ENCODE measurements around the gene RNFT2.

The RNFT2 gene

DNA sequence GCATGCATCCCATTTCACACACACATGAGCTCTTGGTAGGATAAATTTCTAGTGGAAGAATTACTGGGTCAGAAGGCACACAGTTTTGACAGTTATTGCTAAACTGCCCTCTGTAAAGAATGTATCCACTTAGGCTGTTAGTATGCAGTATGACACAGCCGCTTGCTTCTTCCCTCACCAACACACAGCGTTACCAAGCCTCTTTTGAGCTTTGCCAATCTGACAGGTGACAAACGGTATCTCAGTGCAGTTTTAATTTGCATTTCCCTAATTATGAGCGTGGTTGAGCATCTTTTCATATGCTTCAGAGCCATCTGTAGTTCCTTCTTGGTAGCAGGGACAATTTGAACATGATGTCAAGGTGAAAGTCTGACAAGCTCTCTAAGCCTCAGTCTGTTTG is 100.2 kb downstream of the RNFT2 start:
- DNase-seq, result no peak

DNA sequence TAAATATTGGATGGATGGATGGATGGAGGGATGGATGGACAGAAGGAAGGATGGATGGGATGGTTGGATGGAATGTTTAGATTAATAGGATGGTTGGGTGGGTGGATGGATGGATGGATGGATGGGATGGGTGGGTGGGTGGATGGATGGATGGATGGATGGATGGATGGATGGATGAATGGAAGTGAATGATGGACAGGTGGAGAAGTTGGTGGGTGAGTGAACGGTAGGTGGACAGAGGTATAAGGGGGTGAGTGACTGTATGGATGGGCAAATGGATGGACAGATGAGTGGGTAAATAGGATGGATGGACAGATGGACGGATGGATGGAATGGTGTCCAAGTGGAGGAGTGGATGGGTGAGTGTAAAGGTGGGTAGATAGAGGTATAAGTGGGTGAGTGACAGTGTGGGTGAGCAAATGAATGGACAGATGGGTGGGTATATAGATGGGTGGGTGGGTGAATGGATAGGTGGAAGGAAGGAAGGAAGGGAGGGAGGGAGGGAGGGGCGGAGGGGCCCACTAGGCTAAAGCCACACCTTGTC is 101.2 kb downstream of the RNFT2 start:
- no peak for DNase-seq

DNA sequence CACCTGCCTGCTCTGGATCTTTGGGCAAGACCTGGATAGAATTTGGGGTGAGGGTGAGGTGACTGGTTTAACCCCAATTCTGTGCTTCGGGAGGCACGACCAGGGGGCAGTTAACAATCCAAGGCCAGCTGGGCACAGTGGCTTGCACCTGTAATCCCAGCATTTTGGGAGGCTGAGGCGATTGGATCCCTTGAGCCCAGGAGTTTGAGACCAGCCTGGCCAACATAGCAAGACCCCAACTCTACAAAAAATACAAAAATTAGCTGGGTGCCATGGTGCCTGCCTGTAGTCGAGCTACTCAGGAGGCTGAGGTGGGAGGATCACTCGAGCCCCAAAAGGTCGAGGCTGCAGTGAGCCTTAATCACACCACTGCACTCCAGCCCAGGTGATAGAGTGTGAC is 105.0 kb downstream of the RNFT2 start:
- no peak for DNase-seq

DNA sequence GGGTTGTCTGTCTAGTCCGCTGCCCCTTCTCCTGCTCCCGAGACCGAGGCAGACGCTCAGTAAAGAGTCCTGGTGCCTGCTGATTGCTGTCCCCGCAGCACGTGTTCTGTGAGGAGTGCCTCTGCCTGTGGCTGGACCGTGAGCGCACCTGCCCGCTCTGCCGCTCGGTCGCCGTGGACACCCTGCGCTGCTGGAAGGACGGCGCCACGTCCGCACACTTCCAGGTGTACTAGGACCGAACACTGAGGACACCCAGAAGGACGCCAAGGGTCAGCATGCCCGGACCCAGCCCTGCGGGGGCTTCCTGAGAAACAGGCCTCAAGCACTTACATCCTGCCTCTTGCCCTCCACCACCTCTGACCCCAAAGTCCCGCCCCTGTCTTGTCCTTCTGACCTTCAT is 111.1 kb downstream of the RNFT2 start:
- DNase-seq, result no peak

DNA sequence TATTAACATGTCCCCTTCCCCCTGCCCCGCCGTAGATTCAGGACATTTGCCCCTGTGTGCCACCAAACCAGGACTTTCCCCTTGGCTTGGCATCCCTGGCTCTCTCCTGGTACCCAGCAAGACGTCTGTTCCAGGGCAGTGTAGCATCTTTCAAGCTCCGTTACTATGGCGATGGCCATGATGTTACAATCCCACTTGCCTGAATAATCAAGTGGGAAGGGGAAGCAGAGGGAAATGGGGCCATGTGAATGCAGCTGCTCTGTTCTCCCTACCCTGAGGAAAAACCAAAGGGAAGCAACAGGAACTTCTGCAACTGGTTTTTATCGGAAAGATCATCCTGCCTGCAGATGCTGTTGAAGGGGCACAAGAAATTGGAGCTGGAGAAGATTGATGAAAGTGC is 114.2 kb downstream of the RNFT2 start:
- DNase-seq, result no peak

DNA sequence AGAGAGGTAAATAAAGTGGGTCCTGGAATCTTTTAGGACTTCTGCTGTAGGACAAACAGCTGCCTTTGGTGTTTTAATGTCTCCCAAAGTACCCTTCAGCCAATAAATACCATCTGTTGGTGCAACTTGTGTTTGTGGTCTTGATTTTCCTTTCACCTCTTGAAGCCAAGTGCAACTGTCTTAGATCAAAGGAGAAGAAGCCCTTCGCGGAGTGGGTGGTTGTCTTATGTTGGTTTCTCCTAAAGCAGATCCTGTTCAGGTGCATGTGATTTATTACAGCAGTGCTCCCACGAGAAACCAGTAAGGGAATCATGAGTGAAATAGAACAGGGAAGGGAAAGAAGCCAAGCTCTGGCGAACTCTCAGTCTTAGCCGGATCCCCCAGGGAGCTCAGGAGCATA is 115.4 kb downstream of the RNFT2 start:
- DNase-seq, result no peak

DNA sequence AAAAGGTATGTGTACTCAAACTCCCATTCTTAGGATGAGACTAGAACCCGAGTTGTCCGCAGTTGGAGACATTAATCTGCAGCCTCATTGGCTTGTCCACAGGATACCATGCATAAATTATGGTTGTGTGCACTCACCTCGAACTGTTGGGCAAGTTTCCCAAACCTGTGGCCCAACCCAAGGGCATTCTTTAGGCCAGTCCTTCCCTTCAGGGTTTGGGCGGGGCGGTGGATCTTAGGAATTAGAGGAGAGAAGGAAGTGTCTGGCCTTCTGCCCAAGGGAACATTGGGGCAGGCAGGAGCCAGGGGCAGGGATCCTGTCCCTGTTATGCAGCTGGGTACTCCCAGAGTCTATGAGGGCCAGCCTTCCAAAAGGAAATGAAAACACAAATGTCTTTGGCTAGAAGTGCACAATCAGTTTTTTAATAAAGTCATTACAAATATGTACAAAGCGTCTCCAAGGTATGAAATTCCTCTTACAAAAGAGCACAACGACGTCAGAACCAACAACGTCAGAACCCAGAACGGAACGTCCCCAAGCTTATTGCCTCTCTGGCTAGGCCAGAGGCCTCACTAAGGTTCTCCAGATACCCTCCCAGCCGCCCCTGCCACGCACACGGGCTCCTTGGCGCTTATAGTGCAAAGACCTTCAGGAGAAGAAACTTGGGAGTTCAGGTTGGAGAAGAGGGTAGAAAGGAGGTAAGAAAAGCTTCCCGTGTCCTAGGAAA is 117.8 kb downstream of the RNFT2 start:
- no peak for DNase-seq

DNA sequence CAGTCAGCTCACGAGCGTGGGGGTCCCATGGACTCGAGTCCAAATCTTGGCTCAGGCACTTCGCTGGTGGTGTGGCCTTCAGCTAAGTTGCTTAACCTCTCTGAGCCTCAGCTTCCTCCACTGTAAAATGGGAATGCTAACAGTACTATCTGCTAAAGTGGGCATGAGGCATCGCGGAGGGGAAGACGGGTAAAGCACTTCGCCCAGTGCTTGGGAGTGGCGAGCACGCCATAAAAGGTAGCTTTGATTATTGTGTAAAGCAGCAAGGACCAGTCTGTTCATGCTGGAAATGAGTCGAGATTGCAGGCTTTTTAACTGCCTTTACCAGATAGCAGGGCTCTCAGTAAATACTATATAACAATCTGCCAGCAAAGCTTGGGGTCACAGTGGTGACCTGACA is 118.6 kb downstream of the RNFT2 start:
- DNase-seq, result no peak

DNA sequence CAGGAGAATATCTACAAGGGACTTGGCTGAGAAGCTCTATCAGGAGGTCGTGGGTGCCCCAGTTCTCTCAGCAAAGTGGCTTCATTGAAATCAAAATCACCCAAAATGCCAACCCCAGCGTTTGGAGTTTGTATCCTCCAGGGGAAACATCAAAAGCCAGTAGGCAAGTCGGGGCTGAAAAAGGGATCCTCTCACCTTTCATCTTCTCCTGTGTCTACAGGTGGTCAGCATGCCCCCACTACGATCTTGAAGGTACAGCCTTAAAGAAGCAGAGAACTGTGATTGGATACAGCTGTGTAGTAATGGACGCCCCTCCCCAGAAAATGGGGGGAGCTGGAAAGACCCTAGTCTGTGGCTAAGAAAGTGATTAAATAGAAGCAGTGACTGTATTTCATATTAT is 121.0 kb downstream of the RNFT2 start:
- no peak for DNase-seq

DNA sequence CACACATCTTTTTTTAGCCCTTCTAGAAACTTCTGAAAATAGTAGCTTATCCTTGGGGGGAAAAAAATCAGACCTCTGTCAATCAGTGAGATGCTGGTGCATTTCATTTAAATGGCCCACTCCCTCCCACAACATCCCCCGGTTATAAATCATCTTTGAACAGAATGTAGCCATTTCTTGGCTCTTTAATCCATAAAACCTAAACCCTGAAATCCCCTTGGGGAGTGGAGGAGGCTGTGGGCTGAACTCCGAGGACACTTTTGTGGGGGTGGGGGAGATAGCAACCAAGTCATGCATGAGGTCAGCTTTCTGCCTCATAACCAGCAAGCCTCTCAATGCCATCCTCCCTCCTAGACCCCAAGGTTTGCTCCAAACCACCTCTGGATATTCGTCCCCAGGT is 122.1 kb downstream of the RNFT2 start:
- no peak for DNase-seq

DNA sequence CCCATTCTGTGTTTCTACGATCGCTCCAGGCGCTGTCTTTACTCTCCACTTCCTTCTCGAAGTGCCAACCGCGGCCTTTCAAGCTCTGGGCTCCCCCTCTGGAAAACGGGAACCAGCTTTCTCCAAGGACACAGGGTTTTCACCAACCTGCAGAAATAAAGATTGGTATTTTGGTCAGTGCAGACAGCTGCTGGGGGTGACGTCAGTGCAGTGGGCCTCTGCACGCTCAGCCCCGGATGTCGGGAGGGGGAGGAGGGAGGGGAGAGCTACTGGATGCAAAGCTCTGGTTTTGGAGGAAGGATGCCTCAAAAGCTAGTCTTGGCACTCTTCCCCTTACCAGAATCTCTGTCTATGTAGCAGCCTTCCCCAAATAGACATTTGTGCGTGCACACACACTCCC is 123.2 kb downstream of the RNFT2 start:
- DNase-seq, result peak; percentile 47

DNA sequence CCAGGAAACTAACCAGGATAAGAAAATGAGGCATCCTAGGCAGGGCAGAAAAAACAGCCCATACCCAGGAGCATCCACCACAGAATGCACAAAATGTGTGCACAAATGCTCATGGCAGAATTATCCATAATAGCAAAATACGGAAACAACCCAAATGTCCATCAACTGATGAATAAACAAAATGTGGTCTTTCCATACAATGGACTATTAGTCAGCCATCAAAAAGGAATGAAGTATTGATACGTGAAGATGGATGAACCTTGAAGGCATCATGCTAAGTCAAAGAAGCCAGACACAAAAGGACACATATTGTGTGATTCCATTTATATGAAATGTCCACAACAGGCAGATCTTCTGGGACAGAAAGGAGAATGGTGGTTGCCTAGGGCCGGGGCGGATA is 124.1 kb downstream of the RNFT2 start:
- DNase-seq, result no peak

DNA sequence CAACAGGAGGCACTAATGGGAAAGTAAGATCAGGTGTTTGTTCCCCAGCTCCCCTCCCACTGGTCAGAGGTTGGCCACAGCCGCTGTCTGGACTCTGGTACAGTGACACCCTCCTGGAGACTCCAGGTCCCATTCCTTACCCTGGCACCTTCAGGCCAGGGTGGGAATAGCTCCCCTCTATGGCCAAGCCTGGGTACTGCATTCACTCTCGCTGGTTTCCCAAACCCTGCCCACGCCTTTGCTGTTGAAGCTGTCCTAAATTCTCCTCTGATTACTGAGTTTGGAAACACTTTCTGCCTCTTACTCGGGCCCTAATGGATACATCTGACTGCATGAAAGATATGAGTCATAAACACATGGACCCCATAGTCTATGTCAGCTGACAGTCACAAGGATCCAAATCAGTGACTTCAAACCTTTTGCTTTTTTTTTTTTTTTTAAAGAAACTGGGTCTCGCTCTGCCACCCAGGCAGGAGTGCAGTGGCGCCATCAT is 125.2 kb downstream of the RNFT2 start:
- DNase-seq, result no peak

DNA sequence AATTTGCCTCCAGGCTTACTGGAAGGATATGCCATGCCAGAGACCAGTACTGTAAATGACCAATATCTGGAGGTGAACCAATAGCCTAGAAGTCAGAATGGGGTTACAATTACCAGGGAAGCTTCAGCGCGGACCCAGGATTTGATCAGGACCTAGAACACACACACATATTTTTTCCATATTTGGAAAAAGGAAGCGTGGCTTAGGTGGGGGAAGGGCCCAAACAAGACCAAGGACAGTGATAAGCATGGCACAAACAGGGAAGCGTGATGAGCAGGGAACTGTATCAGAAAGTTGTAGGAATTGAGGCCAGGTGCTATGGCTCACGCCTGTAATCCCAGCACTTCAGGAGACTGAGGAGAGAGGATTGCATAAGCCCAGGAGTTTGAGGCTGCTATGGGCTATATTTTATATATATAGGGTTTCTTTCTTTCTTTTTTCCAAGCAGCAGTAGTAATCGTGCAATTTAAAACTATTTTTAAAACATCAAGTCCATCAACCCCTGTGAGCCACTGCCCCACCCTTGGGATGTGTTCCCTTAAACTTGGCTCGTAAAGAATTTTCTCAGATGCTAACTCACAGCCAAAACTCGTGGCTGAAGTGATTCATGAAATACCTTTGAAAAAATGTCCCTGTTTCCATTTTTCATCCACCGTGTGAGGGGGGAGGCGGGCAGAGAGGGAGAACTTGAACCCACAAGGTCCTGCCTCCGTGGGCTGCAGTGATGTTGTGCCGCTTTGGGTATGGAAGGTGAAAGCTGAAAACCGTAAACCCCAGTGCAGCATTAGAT is 126.5 kb downstream of the RNFT2 start:
- no peak for DNase-seq

DNA sequence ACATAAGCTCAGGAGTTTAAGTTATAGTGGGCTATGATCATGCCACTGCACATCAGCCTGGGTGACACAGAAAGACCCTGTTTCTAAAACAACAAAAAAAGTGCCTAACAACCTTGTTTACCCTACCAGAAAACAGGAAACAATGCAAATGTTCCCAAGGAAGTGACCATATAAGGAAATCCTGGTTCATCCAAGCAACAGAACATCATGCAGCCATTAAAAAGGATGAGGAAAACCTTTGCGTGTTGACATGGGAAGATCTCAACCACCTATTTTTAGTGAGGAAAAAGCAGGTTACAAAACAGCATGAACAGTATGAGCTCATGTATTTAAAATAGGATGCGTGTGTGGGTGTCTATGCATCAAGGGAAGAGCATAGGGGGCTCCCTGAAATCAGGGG is 129.4 kb downstream of the RNFT2 start:
- no peak for DNase-seq

DNA sequence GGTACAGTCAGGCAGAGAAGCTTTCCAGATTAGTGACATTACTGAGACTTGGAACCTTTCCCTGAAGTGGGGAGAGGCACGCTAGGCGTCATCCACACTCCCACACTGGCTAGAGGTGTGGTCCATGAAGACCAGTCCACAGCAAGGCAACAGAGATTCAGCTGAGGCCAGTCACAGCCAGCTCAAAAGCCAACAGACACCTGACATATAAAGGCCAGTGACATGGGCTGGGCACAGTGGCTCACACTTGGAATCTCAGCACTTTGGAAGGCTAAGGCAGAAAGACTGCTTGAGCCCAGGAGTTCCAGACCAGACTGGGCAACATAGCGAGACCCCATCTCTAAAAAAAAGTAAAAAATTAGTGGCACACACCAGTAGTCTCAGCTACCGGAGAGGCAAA is 132.2 kb downstream of the RNFT2 start:
- DNase-seq, result no peak

DNA sequence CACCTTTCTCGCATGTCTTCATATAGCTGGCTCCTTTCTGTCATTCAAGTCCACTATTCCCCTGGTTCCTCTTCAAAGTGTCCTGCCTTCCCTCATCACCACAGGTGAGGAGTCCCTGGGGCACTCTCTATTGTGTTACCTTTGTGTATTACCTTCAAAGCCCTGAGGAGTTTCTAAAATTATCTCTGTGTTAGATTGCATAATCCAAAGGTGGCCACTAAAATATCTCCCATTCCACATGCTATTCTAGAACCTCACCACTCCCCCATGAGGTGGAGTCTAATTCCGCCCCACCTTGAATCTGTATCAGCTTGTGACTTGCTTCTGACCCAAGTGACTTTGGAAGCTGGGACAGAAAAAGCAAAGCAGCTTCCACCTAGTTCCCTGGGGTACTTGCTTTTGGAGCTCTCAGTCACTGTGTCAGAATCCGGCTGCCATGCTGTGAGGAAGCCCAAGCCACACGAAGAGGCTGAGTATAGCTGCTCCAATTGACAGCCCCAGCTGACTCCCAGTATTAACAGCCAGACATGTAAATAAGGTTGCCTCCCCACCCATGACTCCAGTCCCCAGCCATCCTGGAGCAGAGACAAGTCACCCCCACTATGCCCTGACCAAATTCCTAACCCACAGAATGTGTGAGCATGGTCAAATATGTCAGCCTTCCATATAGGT is 136.3 kb downstream of the RNFT2 start:
- no peak for DNase-seq

DNA sequence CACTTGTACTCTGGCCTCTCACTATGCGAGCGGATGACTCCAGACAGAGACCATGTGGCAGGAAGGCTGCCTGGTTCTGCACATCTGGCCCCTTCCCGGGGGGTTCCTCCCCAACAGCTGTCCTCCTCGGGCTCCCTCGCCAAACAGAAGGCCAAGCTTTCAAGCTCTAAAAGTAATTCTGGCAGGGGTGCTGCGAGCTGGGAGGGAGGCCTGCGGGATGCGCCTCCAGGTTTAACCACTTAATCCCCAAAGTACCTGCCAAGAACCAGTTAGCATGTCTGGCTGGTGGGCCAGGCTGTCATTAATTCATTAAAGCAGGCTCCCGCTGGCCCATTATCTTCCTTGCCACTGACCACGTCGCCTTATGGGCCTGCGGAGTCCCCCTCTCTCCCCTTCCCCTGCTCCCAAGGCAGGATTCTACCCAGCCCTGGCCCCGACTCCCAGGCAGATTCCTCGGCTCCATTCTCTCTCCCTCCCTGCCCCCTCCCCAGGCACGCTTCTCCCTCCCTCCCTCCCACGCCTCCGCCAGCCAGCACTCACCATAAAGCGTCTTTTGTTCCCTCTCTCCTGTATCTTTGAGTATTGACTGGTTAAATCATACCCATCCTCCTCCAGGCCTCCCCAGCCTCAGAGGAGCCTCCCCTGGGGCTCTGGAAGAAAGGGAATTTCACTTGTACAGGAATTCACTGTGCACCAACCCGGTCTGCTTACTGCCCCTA is 138.2 kb downstream of the RNFT2 start:
- no peak for DNase-seq

DNA sequence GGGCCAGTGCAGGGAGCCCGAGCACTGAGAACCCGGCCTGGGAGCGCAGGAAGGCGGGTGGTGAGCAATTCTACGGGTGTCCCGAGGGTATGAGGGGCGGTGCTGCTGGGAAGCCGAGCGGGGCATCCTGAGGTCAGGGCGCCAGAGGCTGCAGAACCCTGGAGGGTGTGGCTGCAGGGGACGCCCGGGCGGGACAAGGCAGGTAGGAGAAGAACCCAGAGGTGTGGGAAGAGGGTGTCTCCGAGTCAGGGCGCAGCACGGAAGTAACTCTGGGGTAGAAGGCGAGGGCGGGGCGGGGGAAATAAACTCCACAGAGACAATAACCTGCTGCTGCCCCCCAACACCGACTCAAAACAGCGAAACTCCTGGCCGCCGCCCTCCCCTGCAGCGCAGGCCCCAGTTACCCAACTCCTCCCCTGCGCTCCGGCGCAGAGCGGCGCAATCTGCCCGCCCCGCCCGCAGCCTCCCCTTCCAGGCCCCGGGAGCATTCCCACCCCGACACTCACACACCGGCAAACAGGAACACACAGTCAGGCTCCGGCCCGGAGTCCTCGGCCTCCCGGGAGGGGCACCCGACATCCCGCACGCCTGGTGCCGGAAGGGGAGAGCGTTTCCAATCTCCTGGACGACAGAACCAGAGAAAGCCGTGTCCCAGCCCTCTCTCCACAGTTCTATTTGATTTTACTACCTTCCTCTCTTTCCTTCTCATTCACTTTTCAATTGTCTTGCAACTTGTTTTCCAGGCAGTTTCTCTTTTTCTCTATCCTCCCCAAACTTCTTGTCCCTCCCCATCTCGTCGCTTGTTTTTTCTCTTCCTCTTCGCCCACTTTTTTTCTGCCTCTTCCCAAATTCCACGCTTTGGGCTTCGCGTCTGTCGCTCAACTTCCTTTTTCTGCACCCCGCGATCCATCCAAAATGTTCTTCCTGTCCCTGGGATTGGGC is 140.7 kb downstream of the RNFT2 start:
- no peak for DNase-seq

DNA sequence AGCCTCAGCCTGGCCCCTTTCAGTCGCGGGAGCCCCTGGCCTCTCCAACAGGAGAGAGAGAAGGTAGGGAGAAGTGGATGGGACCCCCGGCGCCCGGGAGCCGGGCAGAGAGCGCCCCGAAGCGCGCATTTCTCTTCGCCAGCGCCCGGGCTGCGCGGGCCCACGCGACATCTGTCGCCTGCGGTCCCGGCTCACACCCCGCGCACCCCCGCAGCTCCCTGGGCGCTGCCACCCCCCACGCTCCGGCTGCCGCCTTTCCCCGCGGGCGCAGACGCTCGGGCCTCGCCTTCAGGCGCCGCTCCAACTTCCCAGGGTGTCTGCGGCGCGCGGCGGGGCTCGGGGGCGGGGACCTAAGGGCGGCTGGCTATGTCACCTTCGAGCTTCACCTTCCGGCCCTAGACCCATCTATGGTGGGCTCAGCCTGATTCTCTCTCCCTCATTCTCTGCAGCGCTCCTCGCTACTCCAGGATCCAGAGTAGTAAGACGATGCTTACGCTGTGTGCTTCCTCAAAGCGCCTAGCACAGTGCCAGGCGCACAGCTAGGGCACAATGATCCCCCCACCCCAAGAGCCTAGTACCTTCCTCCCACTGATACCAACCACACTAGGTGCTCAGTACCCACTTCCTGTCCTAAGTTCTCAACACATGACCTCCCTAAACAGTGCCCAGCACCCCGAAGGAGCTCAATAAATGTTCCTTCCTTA is 141.5 kb downstream of the RNFT2 start:
- DNase-seq, result no peak

DNA sequence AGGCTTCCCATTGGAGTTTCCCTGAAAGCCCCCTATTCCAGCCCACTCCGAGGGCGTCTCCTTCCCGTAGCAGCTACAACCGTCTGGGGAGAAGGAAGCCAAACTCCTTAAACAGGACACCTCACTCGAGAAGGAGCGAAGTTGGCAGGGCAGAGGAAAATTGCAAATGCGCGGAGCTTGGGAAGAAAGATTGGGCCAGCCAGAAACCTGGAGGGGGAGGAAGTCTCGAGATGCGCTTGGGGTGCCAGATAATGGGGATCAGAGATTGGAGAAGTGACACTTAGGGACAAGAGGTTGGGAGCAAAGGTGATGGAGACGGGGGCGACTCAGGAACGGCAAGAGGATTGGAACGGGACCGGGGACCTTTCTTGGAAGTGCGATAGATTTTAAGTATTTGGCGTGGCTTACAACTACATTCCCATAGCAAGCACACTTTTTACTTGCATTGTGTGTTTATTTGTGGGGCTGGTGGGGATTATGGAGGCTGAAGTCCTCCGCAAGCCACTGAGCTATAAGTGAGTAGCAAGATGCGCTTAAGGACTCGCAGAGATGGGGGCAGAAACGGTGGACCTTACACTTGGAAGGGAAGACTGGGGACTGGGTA is 142.2 kb downstream of the RNFT2 start:
- DNase-seq, result no peak

Measured in CD4-positive, alpha-beta T cell treated with Interleukin-6 for 4 hours (primary cell).